Activated B cell treated with CpG ODN at 0.5 μM for 24 hours (primary cell): ENCODE data around the gene CCM2L. TPM values are rescaled to one million over a fixed set of nuclear protein-coding genes. Genes with fewer than 3 reads are reported as not detected.

Source experiments
- ATAC-seq: fragments of 200-7000 bp; cut with Tn5 transposase; one replicate; pipeline ENCODE4 v1.10.0; 2021; ENCODE audit warnings: low read depth, mild to moderate bottlenecking, moderate library complexity
- CTCF ChIA-PET: fragments of 350-600 bp; sonication (Branson Sonifier 250); formaldehyde crosslinking; loops from one replicate; lab custom pipeline; 2021; ENCODE audit warnings: antibody characterized with exemption; lab: Charles Lee
- POLR2A ChIA-PET: fragments of 350-600 bp; sonication (Branson Sonifier 250); formaldehyde crosslinking; loops from one replicate; lab custom pipeline; 2021; ENCODE audit warnings: antibody characterized with exemption; lab: Charles Lee
- DNase-seq: peaks from one replicate; pipeline ENCODE4 v3.0.0; 2022
- H3K27ac Mint-ChIP-seq: one replicate; pipeline ENCODE4 v1.8.0; 2020; ENCODE audit warnings: mixed read lengths
- H3K27me3 Mint-ChIP-seq: one replicate; pipeline ENCODE4 v1.8.0; 2021; ENCODE audit warnings: mixed read lengths
- H3K36me3 Mint-ChIP-seq: one replicate; pipeline ENCODE4 v1.8.0; 2021; ENCODE audit warnings: low read depth, mixed read lengths
- H3K4me1 Mint-ChIP-seq: one replicate; pipeline ENCODE4 v1.8.0; 2021; ENCODE audit warnings: mixed read lengths
- H3K4me3 Mint-ChIP-seq: one replicate; pipeline ENCODE4 v1.8.0; 2020; ENCODE audit warnings: mild to moderate bottlenecking, mixed read lengths
- H3K9me3 Mint-ChIP-seq: one replicate; pipeline ENCODE4 v1.8.0; 2020; ENCODE audit warnings: mixed read lengths
- CTCF ChIP-seq: fragments of 200-600 bp; IDR thresholded peaks from one replicate; pipeline ENCODE4 v1.8.0; 2022; ENCODE audit warnings: antibody characterized with exemption, mild to moderate bottlenecking
- intact Hi-C: fragments of 100-400 bp; cut with micrococcal nuclease; formaldehyde crosslinking; loops from one replicate; pipeline ENCODE4 v1.15.1; 2024
- total RNA-seq: library from RNA; stranded (reverse); gene quantifications from 2 replicates; pipeline ENCODE4 v1.2.3, GENCODE V29; 2022

The CCM2L gene
- total RNA-seq, 1 donor from 2014 or later: 0.11 TPM

DNA sequence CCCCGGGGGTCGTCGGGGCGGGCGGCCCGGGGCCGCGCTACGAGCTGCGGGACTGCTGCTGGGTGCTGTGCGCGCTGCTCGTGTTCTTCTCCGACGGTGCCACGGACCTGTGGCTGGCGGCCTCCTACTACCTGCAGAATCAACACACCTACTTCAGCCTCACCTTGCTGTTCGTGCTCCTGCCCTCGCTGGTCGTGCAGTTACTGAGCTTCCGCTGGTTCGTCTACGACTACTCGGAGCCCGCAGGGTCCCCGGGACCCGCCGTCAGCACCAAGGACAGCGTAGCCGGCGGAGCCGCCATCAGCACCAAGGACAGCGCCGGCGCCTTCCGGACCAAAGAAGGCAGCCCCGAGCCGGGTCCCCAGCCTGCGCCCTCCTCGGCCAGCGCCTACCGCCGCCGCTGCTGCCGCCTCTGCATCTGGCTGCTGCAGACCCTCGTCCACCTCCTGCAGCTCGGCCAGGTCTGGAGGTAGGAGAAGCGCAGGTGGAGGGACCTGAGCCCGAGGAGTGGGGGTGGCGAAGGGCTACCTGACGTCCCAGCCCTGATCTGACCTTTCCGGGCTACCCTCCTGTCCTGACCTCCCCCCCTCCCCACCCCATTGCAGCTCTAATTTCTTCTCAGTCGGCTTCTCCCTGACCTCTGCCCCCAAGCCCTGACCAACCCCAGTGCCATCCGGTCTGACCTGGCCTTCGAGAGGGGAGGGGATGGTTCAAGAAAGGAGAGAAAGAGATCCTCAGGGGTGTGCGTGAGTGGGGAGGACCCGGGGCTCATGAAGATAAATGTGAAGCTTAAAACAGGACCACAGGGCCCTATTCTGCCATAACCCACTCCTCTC, 41.7 kb upstream of the CCM2L start:
- H3K27ac Mint-ChIP-seq: peak overlapping the region; percentile 12
- no peaks in the 10 kb centered on the region for H3K9me3 Mint-ChIP-seq
- POLR2A ChIA-PET: no interaction called here
- peak; percentile 86 for DNase-seq
- peaks cover 45% of the 10 kb centered on the region for H3K27me3 Mint-ChIP-seq
- no peak for TF ChIP-seq CTCF
- H3K36me3 Mint-ChIP-seq: no peaks in the 10 kb centered on the region
- H3K4me3 Mint-ChIP-seq: peak overlapping the region; percentile 85
- peak; percentile 99 for ATAC-seq
- CTCF ChIA-PET: interaction anchor here (0.6 kb wide), 1 partner anchor 16 kb away, joined by 3 read pairs; the partner anchor contains the start of gene PDRG1
- peaks cover 14% of the 10 kb centered on the region for H3K4me1 Mint-ChIP-seq
- intact Hi-C loops: loop anchor here (1.0 to 5.0 kb wide), 2 partner anchors 16 to 64 kb away; partner anchors contain the start of gene PDRG1

DNA sequence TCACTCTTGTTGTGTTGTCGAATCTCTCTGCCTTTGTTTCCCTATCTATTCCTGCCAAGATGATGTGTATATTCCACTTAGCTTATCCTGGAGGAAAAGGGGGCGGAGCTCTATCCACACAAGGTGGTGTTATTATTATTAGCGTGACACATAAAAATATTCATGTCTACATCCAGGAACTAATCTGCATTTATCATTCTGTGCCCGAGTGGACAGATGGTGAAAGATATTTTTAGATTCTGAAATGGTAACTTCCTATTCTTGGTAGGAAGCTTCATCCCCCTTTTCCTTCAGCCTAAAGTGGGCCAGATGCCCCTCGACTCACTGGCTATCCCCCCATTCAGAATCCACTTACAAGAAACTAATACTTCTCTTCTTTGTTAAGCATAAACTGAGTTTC, 40.2 kb upstream of the CCM2L start:
- H3K27me3 Mint-ChIP-seq: peaks cover 50% of the 10 kb centered on the region
- ATAC-seq (no peak), DNase-seq (no peak)
- H3K4me3 Mint-ChIP-seq: no peak overlapping the region
- no peaks in the 10 kb centered on the region for H3K9me3 Mint-ChIP-seq
- no peaks in the 10 kb centered on the region for H3K36me3 Mint-ChIP-seq
- POLR2A ChIA-PET: no interaction called here
- no peak overlapping the region for H3K27ac Mint-ChIP-seq
- peaks cover 14% of the 10 kb centered on the region for H3K4me1 Mint-ChIP-seq
- CTCF ChIA-PET: no interaction called here
- no peak for TF ChIP-seq CTCF
- intact Hi-C loops: loop anchor here (5.0 kb wide), 1 partner anchor 62 kb away; no protein-coding TSS in a partner anchor

- H3K4me3 Mint-ChIP-seq: no peak overlapping the region
Measured at GRCh38 chr20:31972471-31973021, 37.7 kb upstream of the CCM2L start.

DNA sequence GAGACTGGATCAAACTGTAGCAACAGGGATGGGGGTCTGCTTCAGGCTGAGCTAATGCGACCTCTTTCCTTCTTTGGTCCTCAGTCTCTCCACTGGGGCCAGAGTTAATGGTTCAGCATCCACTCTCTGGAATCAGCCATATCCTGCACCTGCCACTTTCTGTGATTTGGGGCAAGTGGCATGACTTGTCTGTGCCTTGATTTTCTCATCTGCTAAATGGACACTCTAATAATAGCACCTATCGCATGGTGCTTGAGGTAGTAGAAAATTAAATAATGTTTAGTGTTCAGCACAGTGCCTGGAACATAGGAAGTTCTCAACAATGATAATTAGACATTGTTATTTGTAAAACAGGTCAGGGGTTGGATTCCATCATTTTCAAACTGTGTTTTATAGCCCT, 35.9 kb upstream of the CCM2L start:
- Mint-ChIP-seq H3K27me3 (peaks cover 39% of the 10 kb centered on the region), H3K36me3 (no peaks in the 10 kb centered on the region), H3K4me3 (no peak overlapping the region), H3K9me3 (no peaks in the 10 kb centered on the region), H3K4me1 (peaks cover 5% of the 10 kb centered on the region), H3K27ac (no peak overlapping the region)
- ATAC-seq (no peak), DNase-seq (no peak)
- ChIA-PET CTCF (no interaction called here), POLR2A (no interaction called here)
- TF ChIP-seq CTCF: no peak
- intact Hi-C loops: no loop called here

More at GRCh38 chr20:31972471-31973021, 37.7 kb upstream of the CCM2L start:
- Mint-ChIP-seq H3K27me3 (peaks cover 45% of the 10 kb centered on the region), H3K27ac (no peak overlapping the region), H3K36me3 (no peaks in the 10 kb centered on the region), H3K4me1 (peaks cover 9% of the 10 kb centered on the region), H3K9me3 (no peaks in the 10 kb centered on the region)
- TF ChIP-seq CTCF: no peak
- ChIA-PET CTCF (interaction anchor here (1.6 kb wide), 1 partner anchor 21 kb away, joined by 3 read pairs; the partner anchor contains the start of gene PDRG1), POLR2A (no interaction called here)
- ATAC-seq: no peak
- no peak for DNase-seq
- intact Hi-C loops: no loop called here

- H3K4me3 Mint-ChIP-seq: no peak overlapping the region
- POLR2A ChIA-PET: no interaction called here
- H3K9me3 Mint-ChIP-seq: no peaks in the 10 kb centered on the region
- no peaks in the 10 kb centered on the region for H3K36me3 Mint-ChIP-seq
- DNase-seq (no peak), ATAC-seq (no peak)
- intact Hi-C loops: no loop called here
- H3K27ac Mint-ChIP-seq: no peak overlapping the region
- TF ChIP-seq CTCF: no peak
- CTCF ChIA-PET: no interaction called here
- peaks cover 5% of the 10 kb centered on the region for H3K4me1 Mint-ChIP-seq
- H3K27me3 Mint-ChIP-seq: peaks cover 38% of the 10 kb centered on the region
Measured at GRCh38 chr20:31974951-31975487, 35.2 kb upstream of the CCM2L start.
